ENCODE data around the gene INTS6. TPM values are rescaled to one million over a fixed set of nuclear protein-coding genes. Genes with fewer than 3 reads are reported as not detected.

The INTS6 gene
- polyA plus RNA-seq, 3 donors = 32.1 to 36.2 (median 33.0) TPM

GRCh38 chr13:51349016-51349415 is 103.8 kb downstream of the INTS6 start:
- no peak for DNase-seq

GRCh38 chr13:51348069-51348967 is 104.5 kb downstream of the INTS6 start:
- DNase-seq = no peak

DNA sequence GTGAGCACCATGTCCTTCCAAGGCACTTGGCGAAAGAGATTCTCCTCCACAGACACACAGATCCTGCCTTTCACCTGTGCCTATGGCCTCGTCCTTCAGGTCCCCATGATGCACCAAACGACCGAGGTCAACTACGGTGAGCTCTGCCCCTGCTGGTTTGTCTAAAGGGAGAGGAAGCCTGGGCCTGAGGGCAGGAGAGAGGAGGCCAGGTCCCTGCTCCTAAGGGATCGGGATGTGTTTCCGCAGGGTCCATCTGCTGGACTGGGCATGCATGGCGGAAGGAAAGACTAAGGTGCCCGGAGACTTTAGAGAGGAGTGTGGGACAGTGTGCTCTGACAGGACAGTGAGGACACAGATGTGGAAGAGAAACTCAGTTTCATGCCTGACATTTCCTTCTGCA is 105.7 kb downstream of the INTS6 start:
- DNase-seq = no peak

DNA sequence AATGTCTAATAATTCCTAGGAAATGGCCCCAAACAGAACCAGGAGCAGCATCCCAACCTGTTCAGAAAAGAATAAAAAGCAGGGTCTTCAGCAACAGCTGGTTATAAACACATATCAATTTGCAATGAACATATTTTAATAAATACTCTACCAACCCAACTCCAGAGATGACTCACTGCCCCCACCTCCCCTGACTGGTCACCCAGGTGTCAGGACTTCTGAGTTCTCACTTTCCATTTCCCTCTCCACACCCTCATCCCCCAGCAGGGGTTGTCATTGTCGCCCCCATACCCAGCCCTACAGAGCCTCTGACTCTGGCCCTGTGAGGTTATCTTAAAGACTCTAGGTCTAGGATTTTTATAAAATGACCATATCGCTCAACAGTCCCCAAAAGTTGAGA is 106.4 kb downstream of the INTS6 start:
- DNase-seq = no peak

DNA sequence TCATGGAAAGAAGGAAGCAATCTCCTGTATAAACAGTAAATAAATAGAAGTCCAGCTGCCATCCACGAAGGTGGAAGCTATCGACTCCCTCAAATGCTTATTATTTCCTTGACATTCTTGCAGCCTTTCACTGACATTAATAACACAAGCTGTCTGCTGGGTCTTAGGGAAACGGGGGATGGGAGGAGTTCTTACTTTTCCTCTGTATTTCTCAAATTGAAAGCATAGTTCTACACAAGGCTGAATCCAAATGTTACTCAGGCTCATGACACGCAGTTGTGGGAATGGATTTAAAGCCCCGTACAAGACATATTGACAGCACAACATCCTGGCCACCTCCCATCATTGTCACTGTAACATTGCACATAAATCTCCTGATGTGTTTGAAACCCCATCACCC is 109.4 kb downstream of the INTS6 start:
- no peak for DNase-seq

DNA sequence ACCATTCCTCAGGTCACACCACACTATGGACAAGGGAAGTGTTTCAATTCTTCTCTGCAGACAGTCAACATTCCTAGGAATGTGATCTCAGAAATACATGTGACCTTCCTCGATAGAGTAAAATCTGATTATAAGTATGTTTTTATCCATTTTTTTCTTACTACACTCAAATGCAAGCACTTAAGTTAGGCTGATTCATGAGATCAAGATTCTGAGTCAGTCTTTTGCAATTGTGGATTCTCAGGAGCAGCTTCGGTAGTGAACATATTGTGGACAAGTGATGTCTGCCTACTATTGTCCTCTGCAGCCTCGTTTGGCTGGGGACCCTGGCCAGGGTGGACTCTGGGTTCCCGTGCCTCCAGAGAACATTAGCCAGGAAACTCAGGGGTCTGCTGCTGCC is 110.1 kb downstream of the INTS6 start:
- DNase-seq = no peak

- no peak for DNase-seq
Measured at GRCh38 chr13:51341791-51342190, 111.0 kb downstream of the INTS6 start.

GRCh38 chr13:51341232-51341631 is 111.6 kb downstream of the INTS6 start:
- no peak for DNase-seq

DNA sequence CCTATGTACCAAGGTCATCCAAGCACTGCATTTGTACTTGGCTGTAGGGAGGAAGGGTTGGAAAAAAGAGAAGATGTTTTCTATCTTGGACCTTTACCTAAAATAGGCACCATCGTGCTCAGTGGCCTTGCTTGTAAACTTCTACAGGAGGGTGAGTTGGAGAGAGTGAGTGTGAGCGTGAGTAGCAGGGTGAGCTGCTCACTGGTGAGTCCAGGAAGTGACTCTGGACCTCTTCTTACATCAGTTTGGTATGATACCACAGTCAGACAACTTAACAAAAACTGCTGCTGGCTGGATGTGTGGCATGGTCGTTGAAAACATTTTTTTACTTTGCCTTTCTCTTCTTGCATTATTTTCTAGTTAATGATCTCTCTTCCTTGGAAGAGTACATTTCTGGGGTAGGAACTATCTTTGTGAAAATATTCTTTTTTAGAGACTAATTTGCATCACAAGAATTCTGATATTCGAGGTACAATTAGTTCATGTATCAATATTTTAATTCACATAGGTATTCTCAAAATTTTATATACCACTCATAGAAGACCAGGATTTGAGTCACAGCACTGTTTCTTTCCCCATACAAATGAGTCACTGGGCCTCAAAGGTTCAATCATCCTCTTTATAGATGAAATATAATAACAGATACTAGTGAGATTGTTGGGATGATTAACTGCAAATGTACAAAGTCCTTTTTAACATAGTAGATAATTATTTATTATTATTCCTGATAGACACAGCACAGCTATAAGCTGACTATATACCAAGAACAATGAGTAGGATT is 112.7 kb downstream of the INTS6 start:
- no peak for DNase-seq

GRCh38 chr13:51339354-51339753 is 113.5 kb downstream of the INTS6 start, which contains the start of gene SERPINE3:
Gene SERPINE3 (plus strand): TSS chr13:51339691. CDS start chr13:51341092, 1,401 bp downstream.
- DNase-seq = no peak

DNA sequence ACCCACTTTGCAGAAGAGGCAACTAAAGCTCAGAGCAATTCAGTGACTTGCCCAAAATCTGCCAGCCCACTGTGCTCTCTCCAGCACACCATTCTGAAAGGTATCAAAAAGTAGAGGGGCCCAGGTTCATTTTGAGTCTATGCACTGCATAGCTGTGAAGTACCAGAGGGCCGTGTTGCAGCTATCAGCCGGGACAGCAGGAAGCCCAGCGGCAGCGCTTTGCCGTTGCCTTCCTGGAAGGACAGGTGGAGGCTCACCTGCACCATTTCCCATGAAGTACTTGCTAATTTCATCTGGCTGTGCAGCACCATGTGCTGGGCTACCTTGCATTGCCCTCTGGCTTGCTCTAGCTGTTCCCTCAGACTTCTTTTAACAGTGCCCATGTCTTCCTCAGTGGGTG is 116.1 kb downstream of the INTS6 start:
- no peak for DNase-seq

DNA sequence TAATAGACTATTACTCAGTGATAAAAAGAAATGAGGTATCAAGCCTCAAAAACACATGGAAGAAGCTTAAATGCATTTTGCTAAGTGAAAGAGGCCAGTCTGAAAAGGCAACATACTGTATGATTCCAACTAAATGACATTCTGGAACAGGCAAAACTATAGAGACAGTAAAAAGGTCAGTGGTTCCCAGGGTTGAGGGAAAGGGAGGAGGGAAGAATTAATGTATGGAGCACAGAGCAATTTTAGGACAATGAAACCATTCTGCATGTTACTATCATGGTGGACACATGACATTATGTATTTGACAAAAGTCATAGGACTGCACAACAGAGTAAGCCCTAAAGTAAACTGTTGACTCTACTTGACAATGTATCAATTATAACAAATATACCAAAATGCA is 119.0 kb downstream of the INTS6 start:
- DNase-seq = no peak

GRCh38 chr13:51333421-51333820 is 119.4 kb downstream of the INTS6 start:
- DNase-seq = no peak

DNA sequence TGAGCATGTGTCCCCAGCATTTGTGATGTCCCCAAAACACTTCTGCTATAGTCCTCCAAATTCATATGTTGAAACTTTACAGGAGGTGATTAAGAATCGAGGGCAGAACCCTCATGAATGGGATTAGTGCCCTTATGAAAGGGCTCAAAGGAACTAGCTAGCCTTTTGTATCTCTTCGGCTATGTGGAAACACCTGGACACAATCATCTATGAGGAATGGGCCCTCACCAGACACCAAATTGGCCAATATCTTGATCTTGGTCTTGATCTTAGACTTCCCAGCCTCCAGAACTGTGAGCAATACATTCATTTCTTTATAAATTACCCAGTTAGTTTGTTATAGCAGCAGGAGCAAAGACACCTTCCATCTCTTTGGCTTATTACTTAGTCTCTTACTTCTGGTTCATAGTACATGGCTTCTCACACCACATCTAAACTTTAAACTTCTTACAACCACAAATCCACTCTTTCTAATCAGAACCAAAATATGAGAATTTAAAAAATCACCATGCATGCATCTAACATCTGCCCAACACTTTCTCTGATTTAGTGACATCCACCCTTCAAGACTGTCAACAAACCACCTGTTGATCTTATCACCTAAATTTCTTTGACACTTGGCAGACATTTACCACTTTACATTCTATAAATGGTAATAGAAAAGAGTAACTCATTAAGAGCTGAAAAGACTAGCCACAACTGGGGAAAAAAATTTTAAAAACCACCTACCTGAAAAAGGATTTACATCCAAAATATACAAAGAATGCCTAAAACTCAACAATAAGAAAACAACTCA is 120.1 kb downstream of the INTS6 start:
- DNase-seq = no peak

GRCh38 chr13:51331354-51331861 is 121.4 kb downstream of the INTS6 start:
- DNase-seq = no peak

- no peak for DNase-seq
Measured at GRCh38 chr13:51330791-51331190, 122.0 kb downstream of the INTS6 start.

GRCh38 chr13:51329606-51330005 is 123.2 kb downstream of the INTS6 start:
- DNase-seq = no peak

DNA sequence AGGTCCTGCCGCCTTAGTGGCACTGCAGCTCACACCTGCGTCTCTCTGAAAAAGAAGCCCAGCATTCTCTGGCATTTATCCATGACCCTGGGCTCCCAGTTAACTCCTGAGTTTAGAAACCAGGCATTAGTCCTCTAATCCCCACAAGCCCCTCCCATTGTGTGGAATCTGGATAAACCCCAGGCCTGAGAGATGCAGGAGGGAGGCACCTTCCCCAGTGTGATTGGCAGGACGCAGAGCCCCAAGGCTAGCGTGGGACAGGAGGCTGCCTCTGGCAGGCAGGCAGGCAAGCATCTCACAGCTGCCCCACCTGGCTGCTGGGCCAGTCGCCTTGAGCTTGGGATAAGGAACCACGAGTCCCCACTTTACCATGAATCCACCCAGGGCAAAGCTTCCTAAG is 124.3 kb downstream of the INTS6 start:
- no peak for DNase-seq

DNA sequence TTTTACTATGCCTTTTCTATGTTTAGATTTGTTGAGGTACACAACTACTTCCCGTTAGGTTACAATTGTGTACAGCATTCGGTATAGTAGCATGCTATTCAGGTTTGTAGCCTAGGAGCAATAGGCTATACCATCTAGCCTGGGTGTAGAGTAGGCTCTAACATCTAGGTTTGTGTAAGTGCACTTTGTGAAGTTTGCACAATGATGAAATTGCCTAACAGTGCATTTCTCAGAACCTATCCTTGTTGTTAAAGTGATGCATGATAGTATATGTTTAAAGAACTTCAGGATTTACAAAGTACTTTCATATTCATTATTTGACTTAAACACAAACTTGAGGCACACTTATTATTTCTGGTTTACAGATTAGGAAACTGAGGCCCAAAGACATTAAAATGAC is 124.9 kb downstream of the INTS6 start:
- DNase-seq = no peak

DNA sequence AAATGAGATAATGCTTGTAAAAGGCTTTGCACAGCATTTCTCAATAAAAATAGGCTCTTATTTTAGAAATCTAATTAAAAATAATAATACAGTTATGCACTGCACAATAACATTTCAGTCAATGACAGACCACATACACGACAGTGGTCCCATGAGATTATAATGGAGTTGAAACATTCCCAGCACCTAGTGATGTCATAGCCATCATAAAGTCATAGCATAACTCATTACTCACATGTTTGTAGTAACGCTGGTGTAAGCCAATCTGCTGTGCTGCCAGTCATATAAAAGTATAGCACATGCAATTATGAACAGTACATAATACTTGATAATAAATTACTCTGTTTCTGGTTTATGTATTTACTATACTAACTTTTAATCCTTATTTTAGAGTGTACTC is 126.1 kb downstream of the INTS6 start:
- DNase-seq = no peak

GRCh38 chr13:51325837-51326236 is 127.0 kb downstream of the INTS6 start:
- DNase-seq = no peak

Measured in renal pelvis (tissue), 4 donors.